ENCODE results near the gene TTC39C.

- TF ChIP-seq CTCF (IDR thresholded peaks at IDR 0.05): no peak
- no peak for TF ChIP-seq POLR2A (IDR thresholded peaks at IDR 0.05)
These were observed 138.8 kb downstream of the TTC39C start for GRCh38 chr18:24153397-24153796.

All from thyroid gland (tissue), 4 donors.